ENCODE measurements around the gene ZNF516.
"Not testable (repeated sequence)": the region's sequence is repeated elsewhere in the genome, so short reads cannot be mapped to it uniquely, and the experiment has no call there.

ZNF516 gene

DNA sequence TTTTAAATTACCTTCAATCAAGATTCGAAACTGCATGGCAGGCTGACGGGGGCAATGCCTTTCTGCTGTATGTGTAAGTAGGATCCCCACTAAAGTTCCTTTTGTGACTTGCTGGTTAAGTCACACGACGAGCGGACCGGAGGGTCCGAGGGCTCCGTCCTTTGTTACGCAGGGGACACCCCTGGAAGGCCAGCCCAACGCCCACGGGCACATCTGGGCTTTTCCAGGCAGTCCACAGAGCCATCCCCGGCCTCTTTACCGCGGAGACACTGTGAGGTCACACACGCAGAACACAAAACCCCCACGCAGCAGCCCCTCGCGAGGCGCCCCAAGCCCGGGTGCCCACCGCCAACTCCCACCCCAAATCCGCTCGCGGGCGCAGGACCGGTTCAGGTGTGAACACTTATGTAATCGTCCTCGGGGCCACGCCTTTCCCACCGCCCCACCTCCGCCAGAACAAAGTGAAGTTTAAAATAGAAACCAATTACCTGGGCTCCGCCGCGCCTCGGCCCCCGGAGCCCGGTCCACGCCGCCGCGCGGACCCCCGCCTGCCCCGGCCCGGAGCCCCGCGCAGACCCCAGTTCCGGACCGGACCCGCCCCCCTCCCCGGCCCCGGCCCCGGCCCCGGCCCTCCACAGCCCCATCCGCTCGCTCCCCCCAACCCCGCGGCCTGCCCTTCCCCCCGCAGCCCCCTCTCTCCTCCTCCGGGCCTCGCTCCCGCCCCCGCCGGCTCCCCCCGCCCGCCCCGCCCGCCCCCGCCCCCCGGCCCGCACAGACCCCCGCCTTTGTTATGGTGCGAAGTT is 4.2 kb downstream of the ZNF516 start:
- DNase-seq (ENCODE audit: low read depth in 4 of 4, low spot score in 1 of 4) = no peak

- no peak for DNase-seq (ENCODE audit: low read depth in 4 of 4, low spot score in 1 of 4)
These were observed 5.0 kb downstream of the ZNF516 start for GRCh38 chr18:76490033-76490432.

- no peak for DNase-seq (ENCODE audit: low read depth in 4 of 4, low spot score in 1 of 4)
These were observed 6.0 kb downstream of the ZNF516 start for GRCh38 chr18:76489081-76489480.

- no peak for DNase-seq (ENCODE audit: low read depth in 4 of 4, low spot score in 1 of 4)
These were observed 6.9 kb downstream of the ZNF516 start for GRCh38 chr18:76488190-76488589.

GRCh38 chr18:76487782-76488181 is 7.3 kb downstream of the ZNF516 start:
- no peak for DNase-seq (ENCODE audit: low read depth in 4 of 4, low spot score in 1 of 4)

DNA sequence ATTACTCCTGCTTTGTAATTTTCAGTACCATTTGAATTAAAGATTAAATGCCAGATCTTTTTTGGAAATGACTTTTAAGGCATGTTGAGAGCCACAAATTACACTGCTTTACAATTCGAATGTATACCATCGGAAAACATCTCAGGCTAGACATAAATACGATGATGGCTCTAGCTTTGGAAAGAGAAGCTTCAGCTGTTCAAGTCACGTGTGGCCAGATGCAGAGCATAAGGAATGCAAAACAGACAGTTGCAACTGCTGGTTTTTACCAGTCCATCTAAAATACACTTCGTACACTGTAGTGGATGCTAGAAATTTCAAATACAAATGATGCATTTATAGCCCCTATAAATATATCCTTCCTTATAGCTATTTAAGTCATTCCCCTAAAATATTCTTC is 8.0 kb downstream of the ZNF516 start:
- no peak for DNase-seq (ENCODE audit: low read depth in 4 of 4, low spot score in 1 of 4)

GRCh38 chr18:76486574-76486973 is 8.5 kb downstream of the ZNF516 start:
- no peak for DNase-seq (ENCODE audit: low read depth in 4 of 4, low spot score in 1 of 4)

DNA sequence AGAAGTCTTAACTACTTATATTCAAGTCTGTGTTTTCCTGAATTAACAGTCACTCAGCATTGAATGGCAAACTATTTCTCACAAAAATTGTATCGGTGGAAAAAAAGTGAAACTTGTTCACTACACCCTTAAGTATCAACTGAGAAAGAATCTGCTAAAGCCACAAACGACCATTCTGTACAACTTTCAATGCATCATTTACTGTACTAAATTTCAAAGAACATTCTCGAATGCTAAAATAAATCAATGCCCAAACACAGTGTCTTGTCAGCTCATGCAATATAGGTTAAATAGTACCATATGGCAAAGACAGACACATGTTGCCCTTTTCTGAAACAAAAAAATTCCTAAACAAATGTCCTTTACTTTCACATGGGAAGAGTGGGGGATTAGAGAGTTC is 9.0 kb downstream of the ZNF516 start:
- DNase-seq (ENCODE audit: low read depth in 4 of 4, low spot score in 1 of 4) = no peak

- no peak for DNase-seq (ENCODE audit: low read depth in 4 of 4, low spot score in 1 of 4)
These were observed 10.2 kb downstream of the ZNF516 start for GRCh38 chr18:76484749-76485387.

GRCh38 chr18:76483780-76484179 is 11.3 kb downstream of the ZNF516 start:
- no peak for DNase-seq (ENCODE audit: low read depth in 4 of 4, low spot score in 1 of 4)

DNA sequence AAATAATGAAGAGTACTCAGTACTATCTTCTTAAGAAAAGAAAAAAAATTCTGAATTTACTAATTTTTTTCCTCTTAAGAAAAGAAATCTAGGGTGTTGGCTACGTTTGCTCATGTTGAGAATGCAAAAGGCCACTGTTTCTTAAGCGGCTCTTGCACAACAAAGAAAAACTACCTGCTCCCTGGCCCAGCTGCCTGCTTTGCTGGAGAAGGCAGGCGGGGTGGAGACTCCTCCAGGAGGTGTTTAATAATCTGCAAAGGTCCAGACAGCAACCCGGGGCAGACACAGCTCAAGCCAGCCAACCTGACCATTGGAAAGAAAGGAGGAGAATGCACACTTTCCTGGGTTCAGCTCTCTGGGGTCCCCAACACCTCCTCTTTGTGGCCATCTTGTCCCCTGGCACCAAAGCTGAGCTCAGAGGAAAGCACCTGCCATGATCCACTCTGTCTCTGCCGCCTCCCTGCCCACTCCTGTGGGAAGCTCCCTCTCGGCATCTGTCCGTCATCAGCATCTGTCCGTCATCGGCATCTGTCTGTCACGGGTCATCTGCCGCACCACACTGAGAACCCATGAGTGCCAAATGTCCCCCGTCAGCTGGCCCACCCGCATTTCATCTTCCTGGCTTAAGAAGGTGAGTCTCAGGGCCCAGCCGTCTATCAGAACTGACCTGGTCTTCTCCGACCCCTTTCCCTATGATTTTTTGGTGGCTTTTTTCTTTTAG is 11.9 kb downstream of the ZNF516 start:
- DNase-seq (ENCODE audit: low read depth in 4 of 4, low spot score in 1 of 4) = no peak

DNA sequence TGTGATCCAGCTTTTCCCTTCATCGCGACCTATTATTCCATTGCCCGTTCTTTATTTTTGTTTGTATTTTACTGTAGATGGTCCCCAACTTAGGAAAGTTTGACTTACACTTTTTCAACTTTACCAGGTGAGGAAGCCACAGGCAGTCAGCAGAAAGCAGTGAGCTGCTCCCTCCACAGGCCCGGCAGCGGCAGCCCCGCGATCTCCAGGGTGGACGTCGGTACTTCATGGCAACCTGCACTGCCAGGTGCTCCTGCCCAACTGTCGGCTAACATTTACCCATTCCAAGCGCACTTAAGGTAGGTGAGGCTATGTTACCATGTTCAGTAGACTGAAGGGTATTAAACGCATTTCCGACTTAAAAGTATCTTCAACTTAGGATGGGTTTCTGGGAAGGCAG is 12.8 kb downstream of the ZNF516 start:
- DNase-seq (ENCODE audit: low read depth in 4 of 4, low spot score in 1 of 4) = no peak

DNA sequence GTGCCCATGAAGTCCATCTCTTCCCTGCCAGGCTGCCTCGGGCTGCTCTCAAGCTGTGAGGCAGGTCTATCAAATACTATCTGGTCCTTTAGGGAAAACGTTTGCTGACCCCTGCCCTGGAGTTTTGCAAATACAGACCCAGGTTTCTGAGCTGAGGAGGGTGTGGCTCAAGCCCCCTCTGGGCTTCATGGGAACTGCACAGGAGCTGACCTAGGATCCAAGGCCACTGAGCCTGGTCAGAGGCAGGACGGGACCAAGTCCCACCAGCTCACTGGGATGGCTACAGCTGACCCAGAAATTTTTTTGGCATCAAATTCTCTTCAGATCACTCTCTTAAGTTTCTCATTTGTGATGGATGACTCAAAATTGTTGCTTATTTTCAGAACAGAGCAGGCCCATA is 14.1 kb downstream of the ZNF516 start:
- DNase-seq (ENCODE audit: low read depth in 4 of 4, low spot score in 1 of 4) = no peak

- DNase-seq (ENCODE audit: low read depth in 4 of 4, low spot score in 1 of 4) = no peak
These were observed 15.4 kb downstream of the ZNF516 start for GRCh38 chr18:76479351-76480238.

DNA sequence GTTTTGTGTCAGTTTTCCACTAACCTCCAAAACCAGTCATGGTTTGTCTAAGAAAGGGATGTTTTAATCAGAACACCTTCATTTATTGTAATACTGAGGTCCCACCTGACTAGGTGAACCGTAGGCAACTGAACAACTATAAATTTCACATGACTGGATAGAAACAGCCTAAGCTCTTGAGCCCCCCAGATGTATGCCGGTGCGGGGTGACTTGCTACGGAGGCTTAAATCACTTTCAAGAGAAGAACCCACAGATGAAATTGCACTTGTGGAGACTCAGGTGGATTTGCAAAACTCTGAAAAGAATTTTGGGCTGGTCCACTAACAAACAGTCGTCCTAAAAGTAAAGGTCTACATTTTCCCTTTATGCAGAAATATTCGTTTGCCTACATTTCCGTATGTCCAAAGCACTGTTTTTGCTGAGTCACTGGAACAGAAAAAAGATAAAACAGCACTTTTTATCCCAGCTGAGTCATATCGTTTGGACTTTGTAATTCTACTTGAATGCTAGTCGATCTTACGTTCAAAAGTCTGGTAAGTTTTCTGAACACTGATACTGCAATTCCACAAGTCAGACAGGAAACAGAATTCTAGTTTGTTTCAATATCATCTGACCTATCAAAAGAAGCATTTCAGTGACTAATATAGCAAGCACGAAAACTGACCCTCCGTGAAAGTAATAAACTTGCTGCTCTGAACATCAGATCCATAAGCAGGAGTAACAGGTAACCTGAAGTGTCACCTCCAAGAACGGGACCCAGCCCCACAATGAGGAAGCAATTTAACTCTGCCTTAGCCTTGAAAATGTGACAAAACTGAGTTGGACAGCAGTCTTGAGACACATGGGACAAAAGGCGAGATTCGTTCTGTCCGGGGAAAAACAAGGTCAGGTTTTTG is 18.1 kb downstream of the ZNF516 start:
- no peak for DNase-seq (ENCODE audit: low read depth in 4 of 4, low spot score in 1 of 4)

GRCh38 chr18:76475450-76476194 is 19.4 kb downstream of the ZNF516 start:
- no peak for DNase-seq (ENCODE audit: low read depth in 4 of 4, low spot score in 1 of 4)

DNA sequence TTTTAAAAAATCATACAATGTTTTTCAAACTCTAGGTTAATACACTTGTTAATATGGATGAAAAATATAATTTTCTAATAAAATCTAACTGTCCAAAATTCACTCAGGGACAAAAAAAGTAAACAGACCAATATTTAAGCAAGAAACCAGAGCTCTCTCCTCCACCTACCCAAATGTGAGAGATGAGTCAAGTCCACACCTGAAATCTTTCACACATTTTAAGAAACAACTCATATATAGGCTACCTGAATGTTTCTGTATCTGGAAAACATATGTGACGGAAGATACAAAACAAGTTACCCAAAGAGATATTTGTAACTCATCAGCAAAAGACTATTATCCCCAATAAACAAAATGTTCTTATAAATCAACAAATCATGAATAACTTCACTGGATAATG is 20.2 kb downstream of the ZNF516 start:
- DNase-seq (ENCODE audit: low read depth in 4 of 4, low spot score in 1 of 4) = no peak

GRCh38 chr18:76473521-76473920 is 21.5 kb downstream of the ZNF516 start:
- not testable (repeated sequence) for DNase-seq (ENCODE audit: low read depth in 4 of 4, low spot score in 1 of 4)

DNA sequence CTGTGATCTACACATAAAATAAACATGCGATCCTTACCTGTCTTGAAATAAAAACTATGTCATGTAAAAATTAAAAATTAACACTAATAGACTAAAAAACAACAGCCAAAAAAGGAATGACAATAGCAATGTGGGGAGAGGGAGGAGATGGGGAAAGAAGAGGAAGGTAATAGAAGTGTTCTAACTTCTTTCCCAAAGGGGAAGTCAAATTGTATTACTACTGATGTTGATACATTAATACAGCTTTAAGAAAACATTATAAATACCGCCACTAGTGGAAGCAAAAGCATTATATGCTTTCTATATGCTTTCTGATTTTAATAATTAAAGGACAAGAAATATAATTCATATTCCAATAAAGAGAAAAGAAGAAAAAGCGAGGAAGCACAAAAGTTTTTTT is 22.2 kb downstream of the ZNF516 start:
- DNase-seq (ENCODE audit: low read depth in 4 of 4, low spot score in 1 of 4) = no peak

Data from stimulated activated CD4-positive, alpha-beta T cell treated with anti-CD3 and anti-CD28 coated beads, Interleukin-1b, Interleukin-23, amount 100 ng/mL, for 24 hours (primary cell).